Forelimb muscle (tissue), 1 donor: ENCODE results near the gene NQO2. TPM values are rescaled to one million over a fixed set of nuclear protein-coding genes. Genes with fewer than 3 reads are reported as not detected.
"Not testable (repeated sequence)": the region's sequence is repeated elsewhere in the genome, so short reads cannot be mapped to it uniquely, and the experiment has no call there.

Experiments used
- DNase-seq: peaks from one replicate; pipeline ENCODE4 v3.0.0-alpha.2; 2013; ENCODE audit warnings: low read depth
- polyA plus RNA-seq: library from polyadenylated mRNA; unstranded; fragments of 120-200 nt; gene quantifications from one replicate; pipeline ENCODE4 v1.2.1, GENCODE V29; 2013; ENCODE audit not compliant: insufficient read length

The NQO2 gene
- polyA plus RNA-seq, 1 donor, result 15.5 TPM

DNA sequence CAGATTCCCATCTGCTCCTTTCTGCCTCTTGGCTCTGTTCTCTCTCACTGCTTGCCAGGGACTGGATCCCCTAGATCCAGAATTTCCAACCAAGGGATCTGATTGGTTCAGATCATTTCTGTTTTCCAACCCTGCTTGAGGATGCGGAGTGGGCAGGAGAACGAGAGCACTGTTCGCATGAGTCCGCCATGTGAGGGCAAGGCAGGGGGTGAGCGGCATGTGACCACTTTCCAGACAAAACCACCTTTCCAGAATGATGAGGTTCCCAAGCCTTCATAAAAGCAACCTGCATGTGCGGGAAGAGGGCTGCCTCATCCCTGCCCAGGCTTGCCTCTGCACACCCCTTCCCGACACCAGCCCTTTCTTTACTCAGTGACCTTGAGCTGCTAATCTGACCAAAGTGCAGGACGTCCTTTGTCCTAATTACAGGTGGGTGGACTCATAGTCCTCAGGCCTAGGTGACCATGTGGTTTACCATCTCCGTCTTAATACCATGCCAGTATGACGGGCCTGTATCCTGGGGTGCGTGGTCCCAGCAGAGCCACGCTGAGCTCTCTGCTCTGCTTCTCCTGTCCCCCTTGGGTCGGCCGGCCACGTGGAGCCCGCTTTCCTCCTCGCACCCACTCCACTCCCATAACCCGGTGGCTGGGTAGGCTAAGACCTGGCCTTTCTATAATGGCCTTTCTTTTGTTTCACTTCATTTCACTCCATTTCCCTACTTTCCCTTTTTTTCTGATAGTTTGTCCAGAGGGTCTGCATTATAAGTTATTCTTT lies 14.4 kb downstream of the NQO2 start:
- DNase-seq, result no peak

- DNase-seq, result no peak
Observed at GRCh38 chr6:3014675-3015066, 15.0 kb downstream of the NQO2 start.

- no peak for DNase-seq
Observed at GRCh38 chr6:3015144-3015543, 15.4 kb downstream of the NQO2 start.

- DNase-seq, result no peak
Observed at GRCh38 chr6:3016473-3017280, 17.0 kb downstream of the NQO2 start.

DNA sequence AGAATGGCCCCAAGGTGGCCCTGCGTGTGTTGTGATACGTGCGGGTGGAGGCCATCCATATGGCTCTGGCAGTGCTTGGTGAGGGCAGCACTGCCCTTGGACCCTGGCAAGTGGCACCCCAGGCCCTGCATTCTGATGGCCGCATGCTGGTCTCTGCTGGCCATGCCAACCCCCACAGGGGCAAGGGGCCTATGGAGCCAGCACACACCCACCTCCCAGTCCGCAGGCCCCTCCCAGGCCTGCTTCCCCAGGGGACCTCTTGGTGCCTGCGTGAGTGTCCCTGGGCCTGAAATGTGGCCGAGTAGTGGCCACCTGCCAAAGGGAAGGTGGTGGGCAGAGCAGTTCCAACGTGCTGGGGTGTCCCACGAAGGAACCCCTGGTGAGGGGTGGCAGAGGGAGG lies 17.6 kb downstream of the NQO2 start:
- no peak for DNase-seq

DNA sequence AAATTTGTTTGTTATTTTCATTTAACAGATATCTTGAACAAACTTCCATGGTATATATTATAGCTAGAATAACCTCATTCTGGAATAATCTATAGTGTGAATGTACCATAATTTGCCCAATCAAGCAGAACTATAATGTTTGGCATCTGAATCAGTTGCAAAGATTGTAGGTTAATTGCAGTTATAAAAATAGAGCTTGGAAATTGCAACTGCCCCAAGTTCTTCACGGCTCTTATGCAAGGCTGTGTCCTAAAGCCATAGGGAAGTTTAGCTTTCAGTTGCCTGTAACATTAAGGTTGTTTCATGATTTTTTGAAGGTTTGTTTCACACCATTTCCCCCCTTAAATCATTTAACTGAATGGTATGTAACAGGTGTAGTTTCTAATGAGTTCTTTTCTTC lies 19.4 kb downstream of the NQO2 start:
- DNase-seq, result no peak

DNA sequence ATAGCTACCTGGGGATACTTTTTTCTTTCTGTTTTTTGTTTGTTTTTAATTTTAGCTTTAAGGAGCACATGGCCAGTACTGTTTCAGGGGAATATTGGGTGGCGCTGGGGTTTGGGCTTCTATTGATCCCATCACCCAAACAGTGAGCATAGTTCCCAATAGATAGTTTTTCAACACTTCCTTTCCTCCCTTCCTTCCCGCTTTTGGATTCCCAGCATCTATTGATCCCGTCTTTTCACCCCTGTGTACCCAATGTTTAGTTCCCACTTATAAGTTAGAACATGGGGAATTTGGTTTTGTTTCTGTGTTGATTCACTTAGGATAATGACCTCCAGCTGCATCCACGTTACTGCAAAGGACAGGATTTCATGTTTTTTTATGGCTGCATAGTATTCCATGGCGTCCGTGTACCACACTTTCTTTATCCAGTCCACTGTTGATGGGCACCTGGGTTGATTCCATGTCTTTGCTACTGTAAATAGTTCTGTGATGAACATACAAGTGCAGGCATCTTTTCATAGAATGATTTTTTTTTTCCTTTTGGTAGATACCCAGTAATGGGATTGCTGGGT lies 20.1 kb downstream of the NQO2 start:
- no peak for DNase-seq

DNA sequence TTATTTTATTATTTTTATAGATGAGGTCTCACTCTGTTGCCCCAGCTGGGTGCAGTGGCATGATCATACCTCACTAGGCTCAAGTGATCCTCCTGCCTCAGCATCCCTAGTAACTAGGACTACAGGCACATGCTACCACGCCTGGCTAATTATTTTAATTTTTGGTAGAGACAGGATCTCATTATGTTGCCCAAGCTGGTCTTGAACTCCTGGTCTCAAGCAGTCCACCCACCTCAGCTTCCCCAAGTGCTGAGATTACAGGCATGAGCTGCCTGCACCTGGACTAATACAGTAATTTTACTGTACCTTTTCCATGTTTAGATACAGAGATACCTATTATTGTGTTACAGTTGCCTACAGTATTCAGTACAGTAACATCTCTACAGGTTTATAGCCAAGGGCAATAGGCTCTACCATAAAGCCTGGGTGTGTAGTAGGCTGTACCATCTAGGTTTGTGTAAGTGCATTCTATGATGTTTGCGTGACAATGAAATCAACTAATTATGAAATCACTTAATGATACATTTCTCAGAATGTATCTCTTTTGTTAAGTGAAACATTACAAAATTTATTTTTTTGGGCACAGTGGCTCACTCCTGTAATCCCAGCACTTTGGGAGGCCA lies 21.4 kb downstream of the NQO2 start:
- not testable (repeated sequence) for DNase-seq

DNA sequence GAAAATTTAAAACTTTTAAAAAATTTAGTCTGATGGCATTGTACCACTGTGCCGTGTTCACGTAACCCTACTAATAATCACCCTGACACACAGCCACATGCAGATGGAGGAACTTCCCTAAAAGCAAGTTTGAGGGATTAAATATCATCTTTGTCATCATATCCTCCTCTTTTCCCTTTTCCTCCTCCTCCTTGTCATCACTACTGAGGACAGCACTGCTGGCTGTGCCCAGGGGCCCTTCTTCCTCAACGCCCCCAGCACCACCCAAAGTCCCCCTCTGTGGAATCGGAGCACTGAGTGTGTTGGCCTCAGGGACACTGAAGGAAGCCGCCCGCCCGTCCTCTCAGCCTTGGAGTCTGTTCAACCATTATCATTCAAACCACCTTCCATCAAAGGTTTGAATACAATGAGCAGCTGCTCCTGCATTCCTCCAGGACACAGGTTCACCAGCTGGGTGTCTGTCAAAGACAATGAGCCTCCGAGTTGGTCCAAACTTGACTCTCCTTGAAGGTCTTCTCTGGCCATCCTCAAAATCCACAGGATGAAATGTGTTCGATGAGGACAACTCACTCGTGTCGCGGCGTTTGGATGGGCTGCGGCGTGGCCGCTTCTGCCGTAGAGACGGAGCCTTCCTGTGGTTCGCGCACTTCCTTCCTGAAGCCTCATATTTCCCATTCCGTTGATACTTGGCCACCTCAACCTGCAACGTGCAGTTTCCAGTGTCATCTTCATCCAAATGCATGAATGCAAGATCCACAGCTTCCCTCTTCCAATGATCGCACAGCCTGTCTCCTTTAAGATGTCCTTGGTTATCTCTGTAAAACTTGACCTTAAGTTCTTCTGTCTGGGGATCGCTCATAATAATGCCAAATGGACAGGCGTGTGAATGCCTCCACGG lies 23.3 kb downstream of the NQO2 start:
- no peak for DNase-seq

DNA sequence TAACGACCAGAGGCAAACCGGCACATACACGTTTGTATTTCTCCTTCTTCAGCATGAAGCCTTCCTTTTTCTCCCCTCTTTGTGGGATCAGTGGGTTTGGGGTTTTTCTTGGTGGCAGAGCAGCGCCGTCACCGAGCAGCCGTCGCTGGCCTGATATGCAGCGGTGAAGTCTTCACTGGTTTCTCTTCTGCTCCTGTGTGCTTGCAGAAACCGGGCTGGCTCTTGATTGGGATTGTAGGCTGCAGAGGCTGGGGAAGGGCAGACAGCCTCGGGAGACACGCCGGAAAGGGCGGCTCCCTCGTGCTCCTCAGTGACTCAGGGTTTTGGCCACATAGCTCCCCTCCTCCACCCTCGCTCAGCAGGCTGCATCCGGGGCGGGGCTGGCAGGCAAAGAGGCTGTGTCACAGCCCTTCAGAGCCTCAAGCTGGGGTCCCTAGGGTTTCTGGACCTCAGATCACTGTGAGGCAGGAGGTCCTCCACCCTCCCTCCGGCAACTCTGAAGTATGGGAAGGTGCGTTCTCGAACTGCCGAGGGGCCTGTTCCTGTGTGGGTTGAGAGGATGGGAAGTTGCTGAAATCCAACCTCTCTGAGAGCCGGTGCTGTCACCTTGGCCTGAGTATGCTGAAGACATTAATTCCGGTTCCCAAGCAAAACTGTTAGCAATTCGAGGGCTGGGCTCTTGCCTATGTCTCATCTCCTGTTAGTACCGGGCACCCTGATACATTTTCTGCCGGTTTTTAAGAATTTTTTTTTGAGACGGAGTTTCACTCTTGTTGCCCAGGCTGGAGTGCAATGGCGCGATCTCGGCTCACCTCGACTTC lies 24.2 kb downstream of the NQO2 start:
- DNase-seq, result no peak

- DNase-seq, result peak; percentile 26
Observed at GRCh38 chr6:3026791-3027626, 27.3 kb downstream of the NQO2 start.

- not testable (repeated sequence) for DNase-seq
Observed at GRCh38 chr6:3028156-3028555, 28.5 kb downstream of the NQO2 start.

DNA sequence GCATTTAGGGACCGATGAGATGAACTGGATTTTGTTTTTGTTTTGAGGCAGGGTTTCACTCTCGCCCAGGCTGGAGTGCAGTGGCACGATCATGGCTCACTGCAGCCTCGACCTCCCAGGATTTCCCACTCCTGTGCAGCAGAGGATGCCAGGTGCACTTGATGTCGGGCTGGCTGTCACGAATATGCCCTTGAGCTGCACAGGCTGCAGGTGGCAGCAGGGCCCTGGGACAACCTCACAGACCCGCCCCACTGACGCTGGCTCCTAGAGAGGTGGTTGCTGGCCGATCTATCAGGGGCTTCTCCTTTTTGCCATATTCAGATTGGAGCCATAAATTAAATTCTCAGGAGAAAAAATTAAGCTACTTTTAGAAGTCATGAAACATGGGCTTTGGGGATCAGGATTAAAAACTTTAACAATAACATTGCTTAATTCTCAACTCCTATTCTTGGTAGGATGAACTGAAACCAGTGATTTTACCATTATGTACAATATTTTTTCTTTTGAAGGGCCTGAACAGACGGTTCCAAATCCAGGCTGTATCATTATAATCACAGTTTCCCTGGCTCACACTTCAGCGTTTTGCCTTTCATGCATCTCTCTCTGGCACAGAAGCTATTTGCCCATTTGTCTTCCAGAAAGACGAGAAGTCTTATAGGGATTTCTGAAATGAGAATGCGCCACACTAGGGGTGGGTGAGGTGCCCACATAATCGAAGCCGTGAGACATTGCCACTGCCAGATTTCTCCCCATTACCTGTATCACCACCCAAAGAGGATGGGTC lies 32.4 kb downstream of the NQO2 start:
- DNase-seq, result no peak

GRCh38 chr6:3032986-3033385 lies 33.3 kb downstream of the NQO2 start:
- no peak for DNase-seq

DNA sequence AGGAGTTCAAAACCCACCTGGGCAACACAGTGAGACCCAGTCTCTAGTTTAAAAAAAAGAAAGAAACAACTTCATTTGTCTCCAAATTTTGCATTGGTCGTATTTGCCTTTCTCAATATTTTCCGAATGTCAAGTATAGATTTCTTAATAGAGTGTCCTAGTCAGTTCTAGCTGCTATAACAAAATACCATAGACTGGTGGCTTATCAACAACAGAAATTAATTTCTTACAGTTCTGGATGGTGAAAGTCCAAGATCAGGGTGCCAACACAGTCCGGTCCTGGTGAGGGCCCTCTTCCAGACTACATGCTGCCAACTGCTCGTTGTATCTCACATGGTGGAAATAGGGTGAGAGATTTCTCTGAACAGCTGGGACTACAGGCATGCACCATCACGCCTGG lies 34.0 kb downstream of the NQO2 start:
- no peak for DNase-seq

- DNase-seq, result no peak
Observed at GRCh38 chr6:3035397-3035796, 35.7 kb downstream of the NQO2 start.

DNA sequence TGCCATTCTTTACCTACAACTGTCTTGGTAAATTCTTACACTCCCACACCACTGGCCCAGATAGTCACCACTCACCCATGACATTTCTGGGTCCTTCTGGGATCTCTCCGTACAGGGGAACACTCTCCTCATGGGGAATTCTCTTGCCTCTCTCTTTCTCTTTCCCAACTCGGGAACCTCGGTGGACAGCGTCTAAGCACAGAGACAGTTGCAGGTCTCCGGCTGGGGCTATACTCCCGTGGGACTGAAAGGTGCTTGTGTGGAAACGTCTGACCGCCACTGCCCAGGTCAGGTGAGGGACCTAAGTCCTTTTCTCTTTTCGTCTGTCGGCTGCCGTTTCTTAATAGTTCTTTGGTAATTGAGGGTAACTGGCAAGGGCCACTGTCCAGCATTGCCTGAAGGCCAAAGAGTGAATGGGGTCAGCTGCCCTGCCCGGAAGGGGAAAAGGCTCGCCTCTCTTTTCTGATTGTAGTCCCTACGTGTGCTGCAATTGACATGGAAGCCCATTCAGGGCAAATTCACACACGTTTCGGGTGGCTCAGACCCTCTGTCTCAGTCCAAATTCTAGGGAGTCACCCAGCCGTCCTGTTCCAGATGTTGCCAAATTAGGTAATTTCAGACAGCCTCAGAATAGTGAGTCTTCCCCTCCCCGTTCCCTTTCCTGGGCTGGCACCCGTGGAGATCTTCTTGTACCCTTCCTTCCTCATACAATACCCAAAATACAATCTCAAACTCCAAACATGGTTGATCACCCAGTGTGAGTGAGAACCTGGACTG lies 37.4 kb downstream of the NQO2 start:
- DNase-seq, result no peak
